CD14-positive monocyte (primary cell): ENCODE measurements around the gene CACNB2. TPM values are rescaled to one million over a fixed set of nuclear protein-coding genes. Genes with fewer than 3 reads are reported as not detected.

ENCODE experiments used
- DNase-seq, 3 donors: peaks; one replicate each; pipeline ENCODE4 v3.0.0-alpha.2; 2011 to 2022
- H2AFZ ChIP-seq: 2 replicates; pipeline ENCODE4 v1.6.0; 2012; ENCODE audit warnings: mild to moderate bottlenecking, low read depth, low read length, inconsistent platforms; ENCODE audit not compliant: insufficient read depth, poor library complexity, severe bottlenecking
- H3K27ac ChIP-seq, 2 donors: 1 replicate in 1 of 2; 2 replicates in 1 of 2; pipeline ENCODE4 v1.5.1; 2012 to 2013; ENCODE audit warnings: low read length in 2 of 2, control low read depth in 1 of 2, inconsistent platforms in 1 of 2, low read depth in 1 of 2, mild to moderate bottlenecking in 1 of 2
- H3K27me3 ChIP-seq, 2 donors: one replicate each; pipeline versions ENCODE4 v1.6.0 to v1.6.1; 2011 to 2013; ENCODE audit warnings: low read length in 2 of 2; ENCODE audit not compliant: control insufficient read depth in 2 of 2, insufficient read depth in 2 of 2
- H3K36me3 ChIP-seq, 2 donors: replicated peaks in 1 of 2; 1 replicate in 1 of 2; 2 replicates in 1 of 2; pipeline versions ENCODE4 v1.5.1 to v1.6.1; 2012 to 2013; ENCODE audit warnings: low read length in 2 of 2, control low read depth in 1 of 2, inconsistent platforms in 1 of 2, mild to moderate bottlenecking in 1 of 2; ENCODE audit not compliant: insufficient read depth in 2 of 2, control insufficient read depth in 1 of 2
- H3K4me1 ChIP-seq, 2 donors: 1 replicate in 1 of 2; 2 replicates in 1 of 2; pipeline versions ENCODE4 v1.5.1 to v1.6.1; 2012 to 2013; ENCODE audit warnings: low read length in 2 of 2, control low read depth in 1 of 2, inconsistent platforms in 1 of 2, mild to moderate bottlenecking in 1 of 2, moderate library complexity in 1 of 2; ENCODE audit not compliant: insufficient read depth in 2 of 2, control insufficient read depth in 1 of 2
- H3K4me2 ChIP-seq: replicated peaks from 2 replicates; pipeline ENCODE3; 2012; ENCODE audit warnings: low read length, moderate library complexity, mild to moderate bottlenecking; ENCODE audit not compliant: poor library complexity, severe bottlenecking; ENCODE audit errors: extremely low read depth
- H3K4me3 ChIP-seq, 3 experiments: fragments of 200-600 bp in 1 of 3; sonication (generic) in 1 of 3; replicated peaks in 1 of 3; 1 replicate in 2 of 3; 2 replicates in 1 of 3; pipeline ENCODE4 v1.5.1; 2011 to 2013; ENCODE audit warnings: low read length in 3 of 3, mild to moderate bottlenecking in 3 of 3, control low read depth in 2 of 3, low read depth in 2 of 3, inconsistent platforms in 1 of 3, moderate library complexity in 1 of 3
- H3K79me2 ChIP-seq: 2 replicates; pipeline ENCODE4 v1.6.0; 2012; ENCODE audit warnings: mild to moderate bottlenecking, control low read depth, inconsistent platforms, low read length, moderate library complexity; ENCODE audit not compliant: insufficient read depth
- H3K9ac ChIP-seq: 2 replicates; pipeline ENCODE4 v1.6.0; 2017; ENCODE audit warnings: low read length, mild to moderate bottlenecking; ENCODE audit not compliant: insufficient read depth, poor library complexity, severe bottlenecking
- H3K9me3 ChIP-seq, 2 donors: replicated peaks in 1 of 2; 1 replicate in 1 of 2; 2 replicates in 1 of 2; pipeline versions ENCODE4 v1.5.1 to v1.6.1; 2012 to 2013; ENCODE audit warnings: low read length in 2 of 2, control low read depth in 1 of 2; ENCODE audit not compliant: control insufficient read depth in 1 of 2, insufficient read depth in 1 of 2
- H4K20me1 ChIP-seq: 2 replicates; pipeline ENCODE4 v1.6.0; 2012; ENCODE audit warnings: mild to moderate bottlenecking, low read length, control low read depth, moderate library complexity; ENCODE audit not compliant: insufficient read depth
- H3K27ac Mint-ChIP-seq, 7 donors: one replicate each; pipeline ENCODE4 v1.8.0; 2020; ENCODE audit warnings: mild to moderate bottlenecking in 7 of 7, mixed read lengths in 7 of 7, moderate library complexity in 6 of 7, inconsistent platforms in 2 of 7
- H3K27me3 Mint-ChIP-seq, 3 donors: one replicate each; pipeline ENCODE4 v1.8.0; 2021 to 2022; ENCODE audit warnings: low read depth in 3 of 3, mild to moderate bottlenecking in 3 of 3, mixed read lengths in 3 of 3, moderate library complexity in 3 of 3, inconsistent platforms in 1 of 3
- H3K36me3 Mint-ChIP-seq, 2 donors: one replicate each; pipeline ENCODE4 v1.8.0; 2020; ENCODE audit warnings: mixed read lengths in 2 of 2, inconsistent platforms in 1 of 2, mild to moderate bottlenecking in 1 of 2
- H3K4me1 Mint-ChIP-seq: one replicate; pipeline ENCODE4 v1.8.0; 2020; ENCODE audit warnings: mild to moderate bottlenecking, mixed read lengths
- H3K4me3 Mint-ChIP-seq, 2 donors: one replicate each; pipeline ENCODE4 v1.8.0; 2020; ENCODE audit warnings: mild to moderate bottlenecking in 2 of 2, mixed read lengths in 2 of 2, moderate library complexity in 1 of 2
- H3K9me3 Mint-ChIP-seq, 7 donors: one replicate each; pipeline ENCODE4 v1.8.0; 2020 to 2022; ENCODE audit warnings: mixed read lengths in 7 of 7, mild to moderate bottlenecking in 6 of 7, moderate library complexity in 6 of 7, inconsistent platforms in 2 of 7
- WGBS: methylation state at CpG from one replicate; pipeline ENCODE4 v1.1.5; 2013; ENCODE audit warnings: missing lambda C conversion rate; ENCODE audit not compliant: insufficient coverage; 5-methylcytosine and 5-hydroxymethylcytosine counted together
- intact Hi-C, 2 donors: fragments of 100-400 bp; cut with micrococcal nuclease; formaldehyde crosslinking; loops; one replicate each; pipeline versions ENCODE4 v1.15.0 to v1.15.1; 2023
- polyA plus RNA-seq, 3 donors: library from polyadenylated mRNA; depleted of rRNA in 1 of 3; unstranded in 2 of 3; stranded (reverse) in 1 of 3; fragments of 300-500 nt in 2 of 3; fragments of >200 nt in 1 of 3; fragmentation: Illumina TruSeq in 2 of 3; gene quantifications; 1 replicate in 2 of 3; 2 replicates in 1 of 3; pipeline ENCODE4 v1.2.3, GENCODE V29; 2012 to 2021
- TF ChIP-seq, protein P1 (sequence below): fragments of 200-600 bp; IDR thresholded peaks from one replicate; pipeline ENCODE4 v1.8.0; 2022; ENCODE audit warnings: antibody characterized with exemption, mild to moderate bottlenecking

CACNB2 gene
- polyA plus RNA-seq, 3 donors = 0.05 TPM; not detected in 2

DNA sequence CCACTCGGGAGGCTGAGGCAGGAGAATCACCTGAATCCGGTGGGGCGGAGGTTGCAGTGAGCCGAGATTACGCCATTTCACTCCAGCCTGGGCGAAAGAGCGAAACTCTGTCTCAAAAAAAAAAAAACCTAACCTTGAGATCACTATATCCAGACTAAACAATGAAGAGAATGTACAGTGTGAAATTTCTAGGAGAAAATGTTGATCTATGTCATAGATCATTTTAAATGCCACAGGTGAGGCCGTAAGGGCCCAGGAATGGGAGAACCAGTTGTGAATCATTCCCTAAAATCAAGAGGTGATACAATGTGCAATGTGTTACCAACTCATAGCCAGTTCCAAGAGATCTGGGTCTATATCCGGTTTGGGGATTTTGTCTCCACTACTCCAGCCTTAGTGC lies 158.0 kb downstream of the CACNB2 start:
- Histone ChIP-seq H3K27ac (no peak overlapping the region), H4K20me1 (no peaks in the 10 kb centered on the region), H3K79me2 (no peaks in the 10 kb centered on the region), H3K4me2 (no peak overlapping the region), H3K36me3 (no peaks in the 10 kb centered on the region), H3K4me1 (peaks cover 9 to 11% of the 10 kb centered on the region in 2 donors), H3K9ac (no peak overlapping the region), H2AFZ (no peak overlapping the region), H3K4me3 (no peak overlapping the region), H3K9me3 (no peaks in the 10 kb centered on the region), H3K27me3 (no peaks in the 10 kb centered on the region)
- H3K4me1 Mint-ChIP-seq = peaks cover 12% of the 10 kb centered on the region
- TF ChIP-seq, protein P1, sequence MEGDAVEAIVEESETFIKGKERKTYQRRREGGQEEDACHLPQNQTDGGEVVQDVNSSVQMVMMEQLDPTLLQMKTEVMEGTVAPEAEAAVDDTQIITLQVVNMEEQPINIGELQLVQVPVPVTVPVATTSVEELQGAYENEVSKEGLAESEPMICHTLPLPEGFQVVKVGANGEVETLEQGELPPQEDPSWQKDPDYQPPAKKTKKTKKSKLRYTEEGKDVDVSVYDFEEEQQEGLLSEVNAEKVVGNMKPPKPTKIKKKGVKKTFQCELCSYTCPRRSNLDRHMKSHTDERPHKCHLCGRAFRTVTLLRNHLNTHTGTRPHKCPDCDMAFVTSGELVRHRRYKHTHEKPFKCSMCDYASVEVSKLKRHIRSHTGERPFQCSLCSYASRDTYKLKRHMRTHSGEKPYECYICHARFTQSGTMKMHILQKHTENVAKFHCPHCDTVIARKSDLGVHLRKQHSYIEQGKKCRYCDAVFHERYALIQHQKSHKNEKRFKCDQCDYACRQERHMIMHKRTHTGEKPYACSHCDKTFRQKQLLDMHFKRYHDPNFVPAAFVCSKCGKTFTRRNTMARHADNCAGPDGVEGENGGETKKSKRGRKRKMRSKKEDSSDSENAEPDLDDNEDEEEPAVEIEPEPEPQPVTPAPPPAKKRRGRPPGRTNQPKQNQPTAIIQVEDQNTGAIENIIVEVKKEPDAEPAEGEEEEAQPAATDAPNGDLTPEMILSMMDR = no peak
- no peaks in the 10 kb centered on the region for H3K36me3 Mint-ChIP-seq
- intact Hi-C loops = no loop called here
- peaks cover 0 to 3% (median 0%) of the 10 kb centered on the region in 3 donors for H3K27me3 Mint-ChIP-seq
- H3K27ac Mint-ChIP-seq = no peak overlapping the region
- 100% methylated on average over 1 of the region's 9 CpGs for WGBS
- DNase-seq = no peak
- peaks cover 0 to 2% (median 0%) of the 10 kb centered on the region in 7 donors for H3K9me3 Mint-ChIP-seq
- no peak overlapping the region for H3K4me3 Mint-ChIP-seq

DNA sequence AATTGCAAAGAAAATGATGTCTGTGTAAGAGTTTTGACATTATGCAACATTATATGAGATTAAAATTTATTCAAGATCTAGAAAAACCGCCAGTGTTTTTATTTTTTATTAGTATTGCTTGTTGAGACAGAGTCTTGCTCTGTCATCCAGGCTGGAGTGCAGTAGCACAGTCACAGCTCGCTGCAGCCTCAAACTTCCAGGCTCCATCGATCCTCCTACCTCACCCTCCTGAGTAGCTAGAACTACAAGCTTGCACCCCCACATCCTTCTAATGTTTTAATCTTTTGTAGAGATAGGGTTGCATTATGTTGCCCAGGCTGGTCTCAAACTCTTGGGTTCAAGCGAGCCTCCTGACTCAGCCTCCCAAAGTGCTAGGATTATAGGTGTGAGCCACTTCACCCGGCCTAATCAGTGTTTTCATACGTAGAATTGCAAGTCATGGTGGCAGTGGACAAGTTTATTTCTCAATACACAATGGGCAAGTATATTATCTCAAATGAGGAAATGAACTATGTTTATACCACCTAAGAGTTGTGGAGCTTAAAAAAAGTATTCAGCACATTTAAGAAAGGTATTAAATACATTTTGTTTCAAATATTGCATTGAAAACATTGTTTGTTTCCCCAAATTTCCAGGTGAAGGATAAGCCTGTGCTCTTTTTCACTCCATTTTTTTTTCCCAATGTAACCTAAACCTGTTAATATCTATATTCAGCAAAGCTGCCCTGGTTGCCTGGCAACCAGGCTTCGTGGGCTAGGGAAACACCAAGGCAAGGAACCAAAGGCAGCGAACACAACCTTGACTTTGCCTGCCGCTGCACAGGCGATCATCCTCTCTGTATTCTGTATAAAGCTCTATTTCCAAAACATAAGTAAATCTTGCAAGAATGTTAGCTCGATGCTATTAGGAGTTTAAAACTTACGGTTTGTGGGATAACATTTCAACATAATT lies 163.9 kb downstream of the CACNB2 start:
- peak overlapping the region; percentile 52 for H3K4me2 ChIP-seq
- H3K9me3 ChIP-seq = no peaks in the 10 kb centered on the region
- DNase-seq = peak; percentile 58 to 81 (median 71)
- H3K27me3 ChIP-seq = no peaks in the 10 kb centered on the region
- no peaks in the 10 kb centered on the region for H3K36me3 ChIP-seq
- intact Hi-C loops = no loop called here
- peak overlapping the region; percentile 1 for H3K9ac ChIP-seq
- peak overlapping the region; percentile 84 to 96 (median 95) for H3K27ac Mint-ChIP-seq
- TF ChIP-seq, protein P1 = no peak
- H3K79me2 ChIP-seq = no peaks in the 10 kb centered on the region
- peak overlapping the region in 1 of 2 donors; percentile 69 for H3K4me3 Mint-ChIP-seq
- peak overlapping the region in 1 of 3 experiments; percentile 52 for H3K4me3 ChIP-seq
- H3K36me3 Mint-ChIP-seq = no peaks in the 10 kb centered on the region
- H3K27ac ChIP-seq = peak overlapping the region; percentile 80 to 82
- H3K4me1 ChIP-seq = peaks cover 37 to 43% of the 10 kb centered on the region in 2 donors
- H3K4me1 Mint-ChIP-seq = peaks cover 40% of the 10 kb centered on the region
- no CpG with 5 or more reads among the region's 12 CpGs for WGBS
- peaks cover 0 to 2% (median 0%) of the 10 kb centered on the region in 7 donors for H3K9me3 Mint-ChIP-seq
- H4K20me1 ChIP-seq = no peaks in the 10 kb centered on the region
- no peak overlapping the region for H2AFZ ChIP-seq
- no peaks in the 10 kb centered on the region for H3K27me3 Mint-ChIP-seq
